Measurements from ENCODE around the gene NEDD4L. TPM values are rescaled to one million over a fixed set of nuclear protein-coding genes. Genes with fewer than 3 reads are reported as not detected.

Gene NEDD4L
- polyA plus RNA-seq, 1 donor (not counting 4 experiments of a cell fraction or from before 2014, with no cell fraction given): 52.6 TPM

- Histone ChIP-seq H3K4me2 (ENCODE audit: control insufficient read depth, extremely low read depth, insufficient read depth, low read depth, low read length) (no peak overlapping the region), H3K9ac (ENCODE audit: control insufficient read depth, extremely low read depth, insufficient read depth, low read length) (no peak overlapping the region), H3K27me3 (ENCODE audit: control insufficient read depth, extremely low read depth, insufficient read depth, low read length) (no peaks in the 10 kb centered on the region), H2AFZ (ENCODE audit: control insufficient read depth, low read length) (no peak overlapping the region), H3K27ac (ENCODE audit: control insufficient read depth, insufficient read depth, low read length) (no peak overlapping the region), H4K20me1 (ENCODE audit: control insufficient read depth, extremely low read depth, insufficient read depth, low read length) (no peaks in the 10 kb centered on the region), H3K79me2 (ENCODE audit: control insufficient read depth, insufficient read depth, low read length) (no peaks in the 10 kb centered on the region), H3K4me1 (ENCODE audit: control insufficient read depth, extremely low read depth, insufficient read depth, low read length) (no peaks in the 10 kb centered on the region), H3K4me3 (ENCODE audit: control insufficient read depth in 2 of 3, extremely low read depth in 1 of 3, insufficient read depth in 2 of 3, low read depth in 1 of 3, low read length in 3 of 3) (no peak overlapping the region), H3K36me3 (ENCODE audit: control insufficient read depth in 2 of 2, extremely low read depth in 1 of 2, insufficient read depth in 2 of 2, low read length in 2 of 2) (no peaks in the 10 kb centered on the region), H3K9me3 (ENCODE audit: control insufficient read depth, low read depth, low read length) (no peaks in the 10 kb centered on the region), H3K9me1 (ENCODE audit: control insufficient read depth, extremely low read depth, insufficient read depth, low read length) (no peaks in the 10 kb centered on the region)
- DNase-seq (ENCODE audit: low read depth, low spot score): no peak
- FAIRE-seq: no peak
- TF ChIP-seq CTCF (optimal IDR thresholded peaks at IDR 0.05 in 1 of 3, IDR thresholded peaks at IDR 0.05 in 1 of 3, conservative IDR thresholded peaks at IDR 0.05 in 1 of 3; ENCODE audit: extremely low read depth in 1 of 3, insufficient read depth in 2 of 3, low read length in 3 of 3) (no peak), EZH2 (IDR thresholded peaks at IDR 0.05; ENCODE audit: low read length) (no peak)
- dilution Hi-C loops (cut with MboI; ENCODE audit: extremely low pct_ligation_motif_present, low sequenced_read_pairs): no loop called here
These were observed 53.3 kb downstream of the NEDD4L start for GRCh38 chr18:58097121-58097906.

GRCh38 chr18:58097907-58098166, 53.8 kb downstream of the NEDD4L start:
- Histone ChIP-seq H3K79me2 (ENCODE audit: control insufficient read depth, insufficient read depth, low read length) (no peaks in the 10 kb centered on the region), H3K36me3 (ENCODE audit: control insufficient read depth in 2 of 2, extremely low read depth in 1 of 2, insufficient read depth in 2 of 2, low read length in 2 of 2) (no peaks in the 10 kb centered on the region), H3K4me2 (ENCODE audit: control insufficient read depth, extremely low read depth, insufficient read depth, low read depth, low read length) (no peak overlapping the region), H3K27me3 (ENCODE audit: control insufficient read depth, extremely low read depth, insufficient read depth, low read length) (no peaks in the 10 kb centered on the region), H3K4me3 (ENCODE audit: control insufficient read depth in 2 of 3, extremely low read depth in 1 of 3, insufficient read depth in 2 of 3, low read depth in 1 of 3, low read length in 3 of 3) (no peak overlapping the region), H2AFZ (ENCODE audit: control insufficient read depth, low read length) (no peak overlapping the region), H3K9me1 (ENCODE audit: control insufficient read depth, extremely low read depth, insufficient read depth, low read length) (no peaks in the 10 kb centered on the region), H3K9ac (ENCODE audit: control insufficient read depth, extremely low read depth, insufficient read depth, low read length) (no peak overlapping the region), H3K9me3 (ENCODE audit: control insufficient read depth, low read depth, low read length) (no peaks in the 10 kb centered on the region), H4K20me1 (ENCODE audit: control insufficient read depth, extremely low read depth, insufficient read depth, low read length) (no peaks in the 10 kb centered on the region), H3K4me1 (ENCODE audit: control insufficient read depth, extremely low read depth, insufficient read depth, low read length) (no peaks in the 10 kb centered on the region), H3K27ac (ENCODE audit: control insufficient read depth, insufficient read depth, low read length) (no peak overlapping the region)
- DNase-seq (ENCODE audit: low read depth, low spot score) (no peak), FAIRE-seq (no peak)
- no peak for TF ChIP-seq CTCF (optimal IDR thresholded peaks at IDR 0.05 in 1 of 3, IDR thresholded peaks at IDR 0.05 in 1 of 3, conservative IDR thresholded peaks at IDR 0.05 in 1 of 3; ENCODE audit: extremely low read depth in 1 of 3, insufficient read depth in 2 of 3, low read length in 3 of 3)
- TF ChIP-seq EZH2 (IDR thresholded peaks at IDR 0.05; ENCODE audit: low read length): no peak
- dilution Hi-C loops (cut with MboI; ENCODE audit: extremely low pct_ligation_motif_present, low sequenced_read_pairs): no loop called here

All from keratinocyte (primary cell).